ENCODE data around the gene MARK4. TPM values are rescaled to one million over a fixed set of nuclear protein-coding genes. Genes with fewer than 3 reads are reported as not detected.

The MARK4 gene
- total RNA-seq, 4 donors from 2014 or later = 17.4 to 36.9 (median 27.5) TPM

DNA sequence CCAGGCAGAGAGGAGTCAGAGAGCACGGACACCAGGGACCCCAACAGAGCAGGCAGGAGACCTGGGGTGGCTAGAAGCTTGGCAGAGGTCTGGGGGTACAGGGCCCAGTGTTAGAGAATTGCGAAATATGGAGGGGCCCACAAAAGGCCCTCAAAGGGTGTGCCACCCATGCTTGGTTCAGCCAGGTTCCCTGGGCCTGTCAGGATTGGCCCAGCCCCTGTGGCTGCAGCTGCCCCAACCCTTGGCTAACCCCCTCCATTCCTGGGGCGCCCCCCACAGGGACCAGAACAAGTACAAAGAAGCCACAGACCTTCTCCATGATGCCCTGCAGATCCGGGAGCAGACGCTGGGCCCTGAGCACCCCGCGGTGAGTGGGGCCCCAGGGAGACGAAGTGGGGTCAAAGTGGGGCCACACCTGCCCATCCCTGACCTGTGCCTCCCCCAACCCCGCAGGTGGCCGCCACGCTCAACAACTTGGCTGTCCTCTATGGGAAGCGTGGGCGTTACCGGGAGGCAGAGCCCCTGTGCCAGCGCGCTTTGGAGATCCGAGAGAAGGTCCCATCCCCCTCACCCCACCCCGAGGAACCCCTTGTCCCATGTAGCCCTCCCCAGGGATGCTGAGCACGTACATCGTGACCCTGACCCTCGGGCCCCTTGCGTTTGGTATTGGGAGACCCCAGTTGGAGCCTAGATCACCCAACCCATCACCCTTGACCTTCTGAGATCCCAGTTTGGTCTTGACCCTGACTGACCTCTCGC is 97.5 kb downstream of the MARK4 start:
- Histone ChIP-seq H3K4me3 (no peak overlapping the region), H3K27ac (replicated peaks in 1 of 4) (no peak overlapping the region), H3K9me3 (no peaks in the 10 kb centered on the region), H3K36me3 (peaks cover 6 to 35% (median 29%) of the 10 kb centered on the region in 4 donors), H3K27me3 (peaks cover 0 to 41% (median 3%) of the 10 kb centered on the region in 4 donors), H3K4me1 (no peaks in the 10 kb centered on the region)
- DNase-seq (ENCODE audit: extremely low spot score) = no peak
- TF ChIP-seq, protein P1, sequence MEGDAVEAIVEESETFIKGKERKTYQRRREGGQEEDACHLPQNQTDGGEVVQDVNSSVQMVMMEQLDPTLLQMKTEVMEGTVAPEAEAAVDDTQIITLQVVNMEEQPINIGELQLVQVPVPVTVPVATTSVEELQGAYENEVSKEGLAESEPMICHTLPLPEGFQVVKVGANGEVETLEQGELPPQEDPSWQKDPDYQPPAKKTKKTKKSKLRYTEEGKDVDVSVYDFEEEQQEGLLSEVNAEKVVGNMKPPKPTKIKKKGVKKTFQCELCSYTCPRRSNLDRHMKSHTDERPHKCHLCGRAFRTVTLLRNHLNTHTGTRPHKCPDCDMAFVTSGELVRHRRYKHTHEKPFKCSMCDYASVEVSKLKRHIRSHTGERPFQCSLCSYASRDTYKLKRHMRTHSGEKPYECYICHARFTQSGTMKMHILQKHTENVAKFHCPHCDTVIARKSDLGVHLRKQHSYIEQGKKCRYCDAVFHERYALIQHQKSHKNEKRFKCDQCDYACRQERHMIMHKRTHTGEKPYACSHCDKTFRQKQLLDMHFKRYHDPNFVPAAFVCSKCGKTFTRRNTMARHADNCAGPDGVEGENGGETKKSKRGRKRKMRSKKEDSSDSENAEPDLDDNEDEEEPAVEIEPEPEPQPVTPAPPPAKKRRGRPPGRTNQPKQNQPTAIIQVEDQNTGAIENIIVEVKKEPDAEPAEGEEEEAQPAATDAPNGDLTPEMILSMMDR (IDR thresholded peaks at IDR 0.05) = no peak
- TF ChIP-seq POLR2AphosphoS5 (IDR thresholded peaks at IDR 0.05) (no peak), EP300 (IDR thresholded peaks at IDR 0.05) (no peak), POLR2A (IDR thresholded peaks at IDR 0.05; ENCODE audit: low read depth) (no peak)
- intact Hi-C loops (cut with DNase I) = no loop called here
- WGBS = 74% methylated on average over 23 of the region's 23 CpGs

DNA sequence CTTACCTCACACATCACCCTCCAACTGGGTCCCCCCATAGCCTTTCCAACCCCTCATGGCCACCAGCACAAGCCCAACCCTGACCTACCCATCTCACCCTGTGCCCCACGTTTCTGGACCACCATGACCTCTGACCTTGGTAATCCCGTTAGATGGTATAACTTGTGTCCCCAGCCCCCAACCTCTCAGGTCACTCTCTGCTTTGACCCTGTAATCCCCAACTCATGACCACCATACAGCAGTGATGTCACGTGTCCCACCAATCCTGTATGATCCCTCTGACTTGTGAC is 98.0 kb downstream of the MARK4 start:
- TF ChIP-seq POLR2AphosphoS5 (IDR thresholded peaks at IDR 0.05) (no peak), POLR2A (IDR thresholded peaks at IDR 0.05; ENCODE audit: low read depth) (no peak), EP300 (IDR thresholded peaks at IDR 0.05) (no peak)
- TF ChIP-seq, protein P1 (IDR thresholded peaks at IDR 0.05) = no peak
- peaks cover 6 to 40% (median 33%) of the 10 kb centered on the region in 4 donors for H3K36me3 ChIP-seq
- H3K27me3 ChIP-seq = peaks cover 0 to 41% (median 3%) of the 10 kb centered on the region in 4 donors
- intact Hi-C loops (cut with DNase I) = no loop called here
- no peak overlapping the region for H3K27ac ChIP-seq (replicated peaks in 1 of 4)
- no peaks in the 10 kb centered on the region for H3K4me1 ChIP-seq
- no peak for DNase-seq (ENCODE audit: extremely low spot score)
- WGBS = 76% methylated on average over 3 of the region's 3 CpGs
- no peaks in the 10 kb centered on the region for H3K9me3 ChIP-seq
- H3K4me3 ChIP-seq = no peak overlapping the region

DNA sequence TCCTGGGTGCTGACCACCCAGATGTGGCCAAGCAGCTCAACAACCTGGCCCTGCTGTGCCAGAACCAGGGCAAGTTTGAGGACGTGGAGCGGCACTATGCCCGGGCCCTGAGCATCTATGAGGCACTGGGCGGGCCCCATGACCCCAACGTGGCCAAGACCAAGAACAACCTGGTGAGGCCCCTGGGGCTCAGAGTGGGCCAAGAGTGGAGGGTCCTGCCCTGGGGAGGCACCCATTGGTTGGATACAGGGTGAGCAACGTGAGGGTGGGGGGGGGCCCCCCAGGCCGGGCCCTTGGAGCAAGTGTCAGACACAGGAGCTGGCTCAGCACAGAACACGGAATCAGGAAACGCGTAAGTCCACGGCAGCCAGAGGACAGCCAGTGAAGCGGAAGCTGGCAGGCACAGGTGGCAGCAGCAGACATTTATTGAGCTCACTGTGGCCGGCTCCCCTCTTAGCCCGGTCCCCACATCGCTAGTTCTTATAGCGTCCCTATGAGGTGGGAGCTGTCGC is 98.4 kb downstream of the MARK4 start:
- TF ChIP-seq EP300 (IDR thresholded peaks at IDR 0.05) (no peak), POLR2AphosphoS5 (IDR thresholded peaks at IDR 0.05) (no peak), POLR2A (IDR thresholded peaks at IDR 0.05; ENCODE audit: low read depth) (no peak)
- TF ChIP-seq, protein P1 (IDR thresholded peaks at IDR 0.05) = no peak
- Histone ChIP-seq H3K27me3 (peaks cover 0 to 38% (median 3%) of the 10 kb centered on the region in 4 donors), H3K9me3 (no peaks in the 10 kb centered on the region), H3K4me3 (no peak overlapping the region), H3K27ac (replicated peaks in 1 of 4) (no peak overlapping the region), H3K36me3 (peaks cover 6 to 44% (median 38%) of the 10 kb centered on the region in 4 donors), H3K4me1 (no peaks in the 10 kb centered on the region)
- no peak for DNase-seq (ENCODE audit: extremely low spot score)
- WGBS = 94% methylated on average over 12 of the region's 17 CpGs
- intact Hi-C loops (cut with DNase I) = no loop called here

DNA sequence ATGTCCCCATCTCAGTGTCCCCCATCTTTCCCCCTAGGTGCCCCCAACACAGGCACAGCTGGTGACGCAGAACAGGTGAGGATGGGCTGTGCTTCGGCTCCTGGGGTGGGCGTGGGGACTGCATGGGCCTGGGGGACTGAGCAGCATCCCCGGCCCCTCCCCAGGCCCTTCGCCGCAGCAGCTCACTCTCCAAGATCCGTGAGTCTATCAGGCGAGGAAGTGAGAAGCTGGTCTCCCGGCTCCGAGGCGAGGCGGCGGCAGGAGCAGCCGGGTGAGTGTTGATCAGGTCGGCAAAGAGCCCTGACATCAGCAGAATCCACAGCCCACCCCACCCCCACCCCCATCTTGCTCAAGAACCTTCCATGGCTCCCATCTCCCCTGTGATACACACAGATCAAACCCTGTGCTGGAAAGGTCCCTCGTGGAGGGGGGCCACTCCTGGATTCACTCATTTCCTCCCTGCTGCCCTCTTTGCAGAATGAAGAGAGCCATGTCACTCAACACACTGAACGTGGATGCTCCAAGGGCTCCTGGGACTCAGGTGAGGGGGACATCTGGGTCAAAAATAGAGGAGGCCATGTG is 99.5 kb downstream of the MARK4 start:
- Histone ChIP-seq H3K36me3 (peaks cover 6 to 55% (median 45%) of the 10 kb centered on the region in 4 donors), H3K27me3 (peaks cover 0 to 27% (median 3%) of the 10 kb centered on the region in 4 donors), H3K9me3 (no peaks in the 10 kb centered on the region), H3K4me3 (no peak overlapping the region), H3K4me1 (no peaks in the 10 kb centered on the region), H3K27ac (replicated peaks in 1 of 4) (no peak overlapping the region)
- TF ChIP-seq, protein P1 (IDR thresholded peaks at IDR 0.05) = no peak
- TF ChIP-seq POLR2A (IDR thresholded peaks at IDR 0.05; ENCODE audit: low read depth) = no peak
- no peak for TF ChIP-seq POLR2AphosphoS5 (IDR thresholded peaks at IDR 0.05)
- TF ChIP-seq EP300 (IDR thresholded peaks at IDR 0.05) = no peak
- intact Hi-C loops (cut with DNase I) = no loop called here
- WGBS = 84% methylated on average over 11 of the region's 17 CpGs
- no peak for DNase-seq (ENCODE audit: extremely low spot score)
